Breast epithelium (tissue), 3 donors: ENCODE results near the gene KIAA0513.

ENCODE experiments used
- CTCF ChIP-seq, 3 donors: fragments of 450-650 bp; IDR thresholded peaks; one replicate each; pipeline ENCODE4 v1.5.1; 2016 to 2017; ENCODE audit warnings: antibody characterized with exemption in 3 of 3, mild to moderate bottlenecking in 3 of 3, moderate library complexity in 3 of 3
- POLR2A ChIP-seq: fragments of 450-650 bp; IDR thresholded peaks from one replicate; pipeline ENCODE4 v1.6.1; 2016; ENCODE audit warnings: antibody characterized with exemption, mild to moderate bottlenecking, moderate library complexity

- TF ChIP-seq POLR2A (no peak), CTCF (IDR thresholded peaks at IDR 0.05) (no peak)
Measured at GRCh38 chr16:85055493-85056210, 28.1 kb downstream of the KIAA0513 start.
